ENCODE data around the gene GLRA1. TPM values are rescaled to one million over a fixed set of nuclear protein-coding genes. Genes with fewer than 3 reads are reported as not detected.

GLRA1 gene
- total RNA-seq, 1 donor from 2014 or later: not detected

Other genes with a start within 250 kb of the GLRA1 start
- 0.43 TPM in 1 of 2 replicates, not detected in the other for gene SPARC, start 237.9 kb downstream of the GLRA1 start, total RNA-seq
- gene ATOX1, start 166.2 kb downstream of the GLRA1 start, total RNA-seq: 69.8 and 82.8 TPM in 2 replicates
- gene G3BP1, start 152.9 kb downstream of the GLRA1 start, total RNA-seq: 296 and 312 TPM in 2 replicates

Measured in activated T-helper 2 cell treated with anti-CD3 and anti-CD28 coated beads, Interferon-gamma antibody, Interleukin-2, Interleukin-4, amounts not matched to agents 10 μg/mL and 5 μg/mL and 100 μg/mL, durations not matched to agents 14 hours and 24 hours and 36 hours (primary cell).